Measurements from ENCODE around the gene PICALM.
"Not testable (repeated sequence)": the region's sequence is repeated elsewhere in the genome, so short reads cannot be mapped to it uniquely, and the experiment has no call there.

The PICALM gene

DNA sequence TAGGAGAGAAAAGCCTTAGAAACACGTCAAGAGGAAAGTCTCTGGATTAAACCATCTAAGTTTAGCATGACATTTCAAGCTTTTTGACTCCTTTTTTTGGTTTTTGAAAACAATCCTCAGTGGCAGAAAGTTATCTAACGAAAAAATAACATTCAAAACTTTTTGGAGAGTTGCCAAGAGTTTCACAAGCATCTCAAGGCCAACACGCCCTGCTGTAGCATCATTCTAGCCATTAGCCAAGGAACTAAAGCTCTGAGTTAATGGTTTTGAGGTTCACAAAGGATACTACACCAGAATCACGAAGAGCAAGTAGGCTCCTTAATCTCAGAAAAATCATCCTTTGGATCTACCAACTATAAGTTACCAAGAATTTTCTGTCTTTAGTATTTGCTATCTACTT lies 94.8 kb downstream of the PICALM start:
- no peak overlapping the region for H3K27ac ChIP-seq
- no peak overlapping the region for H3K4me3 ChIP-seq
- no peak overlapping the region for H3K9ac ChIP-seq (ENCODE audit: insufficient read length)
- no peak for DNase-seq (ENCODE audit: low read depth, low spot score)
- H3K36me3 ChIP-seq (ENCODE audit: insufficient read depth, low read length), result peaks cover 57% of the 10 kb centered on the region
- no peak for TF ChIP-seq POLR2AphosphoS5 (IDR thresholded peaks at IDR 0.05; ENCODE audit: borderline replicate concordance, low read depth, low read length)
- no peaks in the 10 kb centered on the region; the same call in 1 of the 2 replicates for H3K9me3 ChIP-seq (ENCODE audit: low read depth, low read length)

DNA sequence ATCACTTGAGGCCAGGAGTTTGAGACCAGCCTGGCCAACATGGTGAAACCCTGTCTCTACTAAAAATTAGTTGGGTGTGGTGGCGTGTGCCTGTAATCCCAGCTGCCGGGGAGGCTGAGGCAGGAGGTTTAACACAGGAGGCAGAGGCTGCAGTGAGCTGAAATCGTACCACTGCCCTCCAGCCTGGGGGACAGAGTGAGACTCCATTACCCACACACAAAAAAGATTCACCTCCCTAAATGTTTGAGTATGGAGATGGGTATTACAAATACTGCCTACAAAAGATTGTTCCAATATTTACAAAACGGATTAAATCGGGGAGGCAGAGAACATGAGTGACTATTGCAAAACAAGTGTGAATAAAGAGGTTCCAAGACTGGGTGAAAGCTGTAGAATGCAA lies 98.3 kb downstream of the PICALM start:
- H3K36me3 ChIP-seq (ENCODE audit: insufficient read depth, low read length), result peaks cover 59% of the 10 kb centered on the region
- no peak overlapping the region for H3K4me3 ChIP-seq
- no peak overlapping the region for H3K27ac ChIP-seq
- no peak for DNase-seq (ENCODE audit: low read depth, low spot score)
- H3K9ac ChIP-seq (ENCODE audit: insufficient read length), result no peak overlapping the region
- no peaks in the 10 kb centered on the region; the same call in 1 of the 2 replicates for H3K9me3 ChIP-seq (ENCODE audit: low read depth, low read length)
- TF ChIP-seq EZH2 (IDR thresholded peaks at IDR 0.05) (no peak), POLR2AphosphoS5 (IDR thresholded peaks at IDR 0.05; ENCODE audit: borderline replicate concordance, low read depth, low read length) (no peak), FOXP2 (optimal IDR thresholded peaks at IDR 0.05; ENCODE audit: control extremely low read depth, extremely low read length, insufficient read depth) (no peak)

DNA sequence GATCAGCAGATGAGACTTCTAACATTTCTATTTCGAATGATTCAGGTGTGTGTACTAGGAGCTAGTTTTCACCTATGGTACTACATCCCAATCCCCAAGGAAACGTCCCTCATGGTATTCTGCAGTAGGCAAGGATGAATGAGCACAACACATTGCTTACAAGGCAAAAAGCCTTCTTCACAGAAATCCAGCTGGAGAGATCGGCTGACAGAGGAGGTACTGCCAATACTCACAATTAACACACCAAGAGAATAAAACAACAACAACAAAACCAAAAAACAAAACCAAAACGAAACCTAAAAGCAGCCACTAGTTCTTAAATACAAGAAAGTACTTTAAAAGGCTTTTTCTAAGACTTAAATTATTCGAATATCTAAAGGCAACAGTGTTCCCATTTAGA lies 101.4 kb downstream of the PICALM start:
- Histone ChIP-seq H3K9me3 (ENCODE audit: low read depth, low read length) (no peaks in the 10 kb centered on the region; the same call in 1 of the 2 replicates), H3K27ac (no peak overlapping the region), H3K36me3 (ENCODE audit: insufficient read depth, low read length) (peaks cover 53% of the 10 kb centered on the region), H3K4me3 (no peak overlapping the region), H3K9ac (ENCODE audit: insufficient read length) (no peak overlapping the region)
- no peak for DNase-seq (ENCODE audit: low read depth, low spot score)
- TF ChIP-seq POLR2AphosphoS5 (IDR thresholded peaks at IDR 0.05; ENCODE audit: borderline replicate concordance, low read depth, low read length), result no peak
- TF ChIP-seq EZH2 (IDR thresholded peaks at IDR 0.05), result no peak
- no peak for TF ChIP-seq FOXP2 (optimal IDR thresholded peaks at IDR 0.05; ENCODE audit: control extremely low read depth, extremely low read length, insufficient read depth)

DNA sequence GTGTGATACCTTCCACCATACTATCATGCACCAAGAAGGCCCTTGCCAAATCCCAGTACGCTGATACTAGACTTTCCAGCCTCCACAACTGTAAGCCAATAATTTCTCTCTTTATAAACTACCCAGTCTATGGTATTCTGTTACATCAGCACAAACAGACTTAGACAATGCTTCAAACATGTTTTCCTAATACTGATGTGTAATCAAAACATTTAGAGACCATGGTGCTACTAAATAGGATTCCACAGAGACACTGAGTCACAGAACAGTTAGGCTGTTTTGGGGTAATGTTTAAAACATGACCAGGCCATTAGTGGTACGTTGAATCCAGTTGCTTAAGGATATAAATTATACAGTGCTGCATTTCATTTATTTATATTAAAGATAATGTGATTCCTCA lies 103.7 kb downstream of the PICALM start:
- no peak for DNase-seq (ENCODE audit: low read depth, low spot score)
- TF ChIP-seq FOXP2 (optimal IDR thresholded peaks at IDR 0.05; ENCODE audit: control extremely low read depth, extremely low read length, insufficient read depth), result no peak
- TF ChIP-seq EZH2 (IDR thresholded peaks at IDR 0.05), result no peak
- TF ChIP-seq POLR2AphosphoS5 (IDR thresholded peaks at IDR 0.05; ENCODE audit: borderline replicate concordance, low read depth, low read length), result no peak
- peaks cover 43% of the 10 kb centered on the region for H3K36me3 ChIP-seq (ENCODE audit: insufficient read depth, low read length)

DNA sequence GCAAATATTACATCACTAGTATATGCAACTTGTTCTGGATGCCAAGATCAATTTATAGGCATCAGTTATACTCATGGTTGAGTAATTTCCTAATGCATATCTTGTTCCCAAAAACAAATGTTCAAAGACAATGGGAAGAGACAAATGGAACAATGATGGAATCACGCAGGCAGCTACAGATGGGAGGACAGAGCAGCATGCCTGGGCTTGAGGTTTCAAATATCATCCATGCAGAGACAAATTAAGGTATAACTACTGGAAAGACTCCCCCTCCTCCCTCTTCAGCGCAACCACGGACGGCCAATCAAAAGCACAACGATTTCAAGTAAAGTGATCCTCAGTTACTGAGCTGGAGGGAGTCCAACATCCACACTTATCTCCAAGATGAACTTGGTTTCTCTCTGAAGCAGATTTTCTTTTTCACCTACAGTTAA lies 106.9 kb downstream of the PICALM start:
- H3K9me3 ChIP-seq (ENCODE audit: low read depth, low read length), result no peaks in the 10 kb centered on the region
- H3K4me3 ChIP-seq, result no peak overlapping the region
- no peak overlapping the region for H3K9ac ChIP-seq (ENCODE audit: insufficient read length)
- no peak overlapping the region for H3K27ac ChIP-seq
- peaks cover 46% of the 10 kb centered on the region for H3K36me3 ChIP-seq (ENCODE audit: insufficient read depth, low read length)
- DNase-seq (ENCODE audit: low read depth, low spot score), result no peak
- no peak for TF ChIP-seq FOXP2 (optimal IDR thresholded peaks at IDR 0.05; ENCODE audit: control extremely low read depth, extremely low read length, insufficient read depth)
- no peak for TF ChIP-seq POLR2AphosphoS5 (IDR thresholded peaks at IDR 0.05; ENCODE audit: borderline replicate concordance, low read depth, low read length)
- TF ChIP-seq EZH2 (IDR thresholded peaks at IDR 0.05), result no peak

More for the DNA sequence above, 103.7 kb downstream of the PICALM start:
- Histone ChIP-seq H3K9ac (ENCODE audit: insufficient read length) (no peak overlapping the region), H3K4me3 (no peak overlapping the region), H3K27ac (no peak overlapping the region), H3K9me3 (ENCODE audit: low read depth, low read length) (no peaks in the 10 kb centered on the region; the same call in 1 of the 2 replicates)

DNA sequence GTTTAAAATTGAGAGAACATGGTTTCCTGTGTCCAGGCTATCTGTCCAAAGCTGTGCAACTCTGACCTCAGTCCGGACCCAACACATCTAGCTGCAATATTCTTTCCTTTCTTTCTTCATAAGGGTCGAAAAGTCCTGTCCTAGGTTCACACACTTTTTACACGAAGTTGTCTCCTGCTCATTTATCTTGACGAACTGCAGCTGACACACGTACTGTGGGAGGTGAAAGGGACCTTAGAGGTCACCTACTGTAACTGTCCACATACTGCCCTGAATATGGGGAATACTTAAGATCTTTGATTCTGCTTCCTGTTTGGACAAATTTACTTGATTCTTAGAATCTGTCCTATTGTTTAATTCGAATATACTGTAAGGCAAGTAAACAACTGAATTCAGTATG lies 107.8 kb downstream of the PICALM start:
- H3K36me3 ChIP-seq (ENCODE audit: insufficient read depth, low read length), result peaks cover 45% of the 10 kb centered on the region
- TF ChIP-seq POLR2AphosphoS5 (IDR thresholded peaks at IDR 0.05; ENCODE audit: borderline replicate concordance, low read depth, low read length) (no peak), FOXP2 (optimal IDR thresholded peaks at IDR 0.05; ENCODE audit: control extremely low read depth, extremely low read length, insufficient read depth) (no peak), EZH2 (IDR thresholded peaks at IDR 0.05) (no peak)
- H3K4me3 ChIP-seq, result no peak overlapping the region
- H3K27ac ChIP-seq, result no peak overlapping the region
- H3K9me3 ChIP-seq (ENCODE audit: low read depth, low read length), result no peaks in the 10 kb centered on the region
- DNase-seq (ENCODE audit: low read depth, low spot score), result no peak
- H3K9ac ChIP-seq (ENCODE audit: insufficient read length), result no peak overlapping the region

DNA sequence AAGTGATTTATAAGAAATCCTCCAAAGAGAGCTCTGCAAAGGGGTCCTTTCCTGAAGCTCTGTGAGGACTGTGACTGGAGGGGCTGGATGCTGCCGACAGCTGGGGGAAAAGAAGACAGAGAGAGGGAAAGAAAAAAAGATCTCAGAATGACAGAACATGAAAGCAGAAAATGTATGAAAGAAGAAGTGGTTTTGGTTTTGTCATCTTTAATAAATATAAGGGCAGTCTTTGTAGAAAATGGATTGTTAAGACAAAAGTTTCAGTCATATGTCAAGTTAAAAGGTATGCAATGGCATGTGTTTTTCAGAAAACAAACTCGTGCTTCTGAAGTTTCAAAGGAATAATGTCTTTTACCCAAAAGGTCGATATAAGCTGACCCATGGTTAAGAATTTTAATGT lies 108.2 kb downstream of the PICALM start:
- Histone ChIP-seq H3K27ac (no peak overlapping the region), H3K9me3 (ENCODE audit: low read depth, low read length) (no peaks in the 10 kb centered on the region), H3K4me3 (no peak overlapping the region), H3K36me3 (ENCODE audit: insufficient read depth, low read length) (peaks cover 46% of the 10 kb centered on the region), H3K9ac (ENCODE audit: insufficient read length) (no peak overlapping the region)
- no peak for DNase-seq (ENCODE audit: low read depth, low spot score)
- TF ChIP-seq FOXP2 (optimal IDR thresholded peaks at IDR 0.05; ENCODE audit: control extremely low read depth, extremely low read length, insufficient read depth), result no peak
- no peak for TF ChIP-seq POLR2AphosphoS5 (IDR thresholded peaks at IDR 0.05; ENCODE audit: borderline replicate concordance, low read depth, low read length)
- TF ChIP-seq EZH2 (IDR thresholded peaks at IDR 0.05), result no peak

DNA sequence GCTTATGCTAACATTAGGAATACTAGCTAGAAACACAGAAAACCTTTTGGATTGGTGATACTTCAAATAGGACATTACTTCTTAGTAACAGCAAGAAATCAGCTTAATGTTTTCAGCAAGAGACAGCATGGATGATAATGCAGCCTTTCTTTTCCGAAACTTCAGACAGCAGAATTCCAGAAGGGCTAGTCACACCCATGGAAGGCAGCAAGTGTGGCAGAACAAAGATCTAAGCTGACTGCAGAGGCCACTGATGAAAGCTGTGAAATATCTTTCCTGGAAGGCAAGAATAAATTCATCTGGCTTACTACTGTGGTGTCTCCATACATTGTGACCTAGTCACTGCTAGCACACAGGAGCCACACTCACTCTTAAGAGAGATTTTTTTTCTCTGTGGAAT lies 113.4 kb downstream of the PICALM start:
- Histone ChIP-seq H3K36me3 (ENCODE audit: insufficient read depth, low read length) (peaks cover 45% of the 10 kb centered on the region), H3K27ac (no peak overlapping the region), H3K9ac (ENCODE audit: insufficient read length) (no peak overlapping the region), H3K4me3 (no peak overlapping the region), H3K9me3 (ENCODE audit: low read depth, low read length) (no peaks in the 10 kb centered on the region)
- no peak for DNase-seq (ENCODE audit: low read depth, low spot score)
- TF ChIP-seq FOXP2 (optimal IDR thresholded peaks at IDR 0.05; ENCODE audit: control extremely low read depth, extremely low read length, insufficient read depth) (no peak), EZH2 (IDR thresholded peaks at IDR 0.05) (no peak), POLR2AphosphoS5 (IDR thresholded peaks at IDR 0.05; ENCODE audit: borderline replicate concordance, low read depth, low read length) (no peak)

DNA sequence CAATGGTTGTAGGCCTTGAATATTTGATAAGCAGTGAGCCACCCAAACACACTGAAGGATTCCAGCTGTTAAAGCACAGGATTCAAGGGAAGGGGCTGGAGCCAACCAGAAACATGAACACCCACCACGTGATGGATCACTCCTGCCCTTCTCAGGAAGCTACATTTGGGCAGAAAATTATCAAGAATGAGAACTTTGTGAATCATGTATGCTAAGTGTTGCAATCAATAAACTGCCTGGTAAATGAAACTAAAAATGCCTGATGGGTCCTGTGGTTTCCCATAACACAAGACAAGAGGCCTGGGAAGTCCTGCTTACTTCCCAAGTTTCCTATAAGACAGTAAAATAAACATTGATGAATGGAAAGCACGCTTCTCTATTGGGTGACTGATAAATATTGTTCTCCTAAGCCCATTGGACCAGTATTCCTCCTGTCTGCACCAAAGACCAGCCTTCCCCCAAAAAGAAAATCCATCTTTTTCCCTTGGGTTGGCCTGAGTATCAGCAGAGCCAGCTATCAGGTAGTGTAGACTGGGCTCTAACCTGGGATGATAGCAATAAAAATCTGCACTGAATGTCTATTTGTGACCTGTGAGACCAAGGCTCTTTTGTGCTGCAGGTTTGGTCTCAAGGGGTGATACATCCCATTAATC lies 115.3 kb downstream of the PICALM start:
- H3K4me3 ChIP-seq, result no peak overlapping the region
- H3K9ac ChIP-seq (ENCODE audit: insufficient read length), result no peak overlapping the region
- DNase-seq (ENCODE audit: low read depth, low spot score), result no peak
- peaks cover 35% of the 10 kb centered on the region for H3K36me3 ChIP-seq (ENCODE audit: insufficient read depth, low read length)
- H3K9me3 ChIP-seq (ENCODE audit: low read depth, low read length), result no peaks in the 10 kb centered on the region
- no peak overlapping the region for H3K27ac ChIP-seq
- TF ChIP-seq EZH2 (IDR thresholded peaks at IDR 0.05), result no peak
- TF ChIP-seq POLR2AphosphoS5 (IDR thresholded peaks at IDR 0.05; ENCODE audit: borderline replicate concordance, low read depth, low read length), result no peak
- TF ChIP-seq FOXP2 (optimal IDR thresholded peaks at IDR 0.05; ENCODE audit: control extremely low read depth, extremely low read length, insufficient read depth), result no peak

DNA sequence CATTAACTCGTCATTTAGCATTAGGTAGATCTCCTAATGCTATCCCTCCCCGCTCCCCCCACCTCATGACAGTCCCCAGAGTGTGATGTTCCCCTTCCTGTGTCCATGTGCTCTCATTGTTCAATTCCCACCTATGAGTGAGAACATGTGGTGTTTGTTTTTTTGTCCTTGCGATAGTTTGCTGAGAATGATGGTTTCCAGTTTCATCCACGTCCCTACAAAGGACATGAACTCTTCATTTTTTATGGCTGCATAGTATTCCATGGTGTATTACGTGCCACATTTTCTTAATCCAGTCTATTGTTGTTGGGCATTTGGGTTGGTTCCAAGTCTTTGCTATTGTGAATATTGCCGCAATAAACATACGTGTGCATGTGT lies 116.8 kb downstream of the PICALM start:
- H3K4me3 ChIP-seq; H3K9me3 ChIP-seq (ENCODE audit: low read depth, low read length); H3K9ac ChIP-seq (ENCODE audit: insufficient read length); H3K27ac ChIP-seq; DNase-seq (ENCODE audit: low read depth, low spot score): not testable (repeated sequence)
- H3K36me3 ChIP-seq (ENCODE audit: insufficient read depth, low read length), result peaks cover 26% of the 10 kb centered on the region
